A549 treated with Mapracorat at 1 μM for 4 hours (cell line): Measurements from ENCODE around the gene ITGA3. TPM values are rescaled to one million over a fixed set of nuclear protein-coding genes. Genes with fewer than 3 reads are reported as not detected.

Experiments
- total RNA-seq: library from RNA; stranded (reverse); fragments of 200-300 nt; extraction: Qiagen RNA extraction; gene quantifications from 5 replicates; pipeline ENCODE4 v1.2.3, GENCODE V29; 2022

Gene ITGA3
- 379 to 446 TPM (median 427 TPM) in 5 replicates for total RNA-seq

GRCh38 chr17:50055426-50056216 is at the start of gene ITGA3:
TSS of gene ITGA3 (plus strand) at chr17:50056110. CDS start at chr17:50056440, 330 bp downstream.

DNA sequence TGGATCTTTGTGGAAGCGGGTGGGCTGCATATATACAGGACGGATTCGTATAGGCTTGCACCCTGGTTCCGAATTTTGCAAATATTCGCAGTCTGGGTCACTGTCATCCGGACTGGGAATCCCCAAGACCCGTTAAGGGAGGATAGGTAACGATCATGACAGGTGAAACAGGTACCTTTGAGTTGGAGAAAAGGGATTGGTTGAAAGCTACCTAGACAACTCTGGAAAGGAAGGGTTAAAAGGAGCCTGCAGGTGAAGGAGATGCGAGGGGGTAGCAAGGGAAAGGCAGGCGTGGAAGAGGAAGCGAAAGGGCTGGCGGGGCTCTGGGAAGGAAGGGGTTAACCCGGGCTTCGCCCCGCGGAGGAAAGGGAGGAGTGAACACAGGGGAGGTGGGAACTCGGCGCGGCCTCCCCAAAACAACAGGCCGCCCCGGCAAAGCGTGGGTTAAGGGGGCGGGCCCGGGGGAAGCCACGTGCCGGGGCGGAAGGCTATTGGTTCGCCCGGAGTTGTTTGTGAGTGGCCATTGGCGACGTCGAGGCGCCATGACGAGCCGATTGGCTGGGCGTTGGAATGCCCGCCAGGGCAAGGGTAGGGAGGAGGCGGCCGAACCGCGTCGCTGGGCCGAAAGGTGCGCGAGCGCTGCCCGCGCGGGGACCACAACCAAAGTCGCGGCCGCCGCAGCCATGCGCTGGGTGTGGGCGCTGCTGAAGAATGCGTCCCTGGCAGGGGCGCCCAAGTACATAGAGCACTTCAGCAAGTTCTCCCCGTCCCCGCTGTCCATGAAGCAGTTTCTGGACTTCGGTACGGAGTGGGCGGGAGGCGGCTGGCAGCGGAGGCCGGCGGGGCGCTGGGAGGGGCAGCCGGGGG is 39.1 kb downstream of the ITGA3 start, which contains the start of gene PDK2:
PDK2 (plus strand) TSS at position 599 of the 867 bp plus-strand sequence; CDS start at position 684, 85 bp downstream.

DNA sequence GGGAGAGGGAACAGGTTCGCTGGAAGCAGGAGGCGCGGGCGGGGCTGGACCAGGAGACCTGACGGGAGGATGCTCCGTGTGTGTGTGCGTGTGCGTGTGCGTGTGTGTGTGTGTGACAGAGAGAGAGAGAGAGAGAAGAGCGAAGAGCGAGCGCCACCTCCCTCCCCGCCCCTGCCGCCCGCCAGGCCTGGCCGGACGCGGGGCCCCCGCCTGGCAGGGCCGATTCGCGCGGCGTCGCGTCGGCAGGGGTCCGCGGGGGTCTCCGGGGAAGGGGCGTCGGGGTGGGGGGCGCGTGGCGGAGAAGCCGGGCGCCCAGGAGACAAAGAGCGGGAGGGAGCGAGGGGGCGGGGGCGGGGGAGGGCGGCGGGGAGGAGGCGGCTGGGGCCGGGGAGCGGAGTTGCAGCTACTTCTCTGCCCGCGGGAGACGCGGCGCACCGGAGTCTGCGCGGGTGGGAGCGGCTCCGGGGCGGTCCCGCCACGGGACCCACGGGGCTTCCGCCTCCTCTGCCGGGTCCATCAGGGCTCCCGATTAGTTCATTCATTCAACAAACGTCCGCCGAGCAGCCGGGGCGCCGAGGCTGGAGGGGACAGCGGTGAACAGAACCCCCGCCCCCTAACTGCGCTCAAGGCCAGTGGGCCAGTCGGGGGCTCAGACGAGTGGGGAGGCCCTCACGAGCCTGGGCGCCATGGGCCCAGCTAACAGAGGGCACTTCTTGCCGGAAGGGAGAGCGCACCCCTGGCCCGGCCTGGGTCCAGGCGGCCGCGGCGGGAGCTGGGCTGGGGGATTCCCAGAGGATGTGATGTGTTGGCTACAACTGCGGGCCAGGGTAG is 74.0 kb downstream of the ITGA3 start, which contains the start of gene SAMD14:
SAMD14 (minus strand) TSS at position 433 of the 831 bp plus-strand sequence. CDS start 5,201 bp downstream, outside the sequence.

Other genes starting within 250 kb of the ITGA3 start
- gene TAC4, start 208.0 kb upstream of the ITGA3 start, total RNA-seq: not detected in 5 replicates
- gene DLX4, start 86.9 kb upstream of the ITGA3 start, total RNA-seq: 2.1 to 3.3 TPM (median 2.9 TPM) in 5 replicates
- 0.07 to 0.21 TPM (median 0.10 TPM) in 4 of 5 replicates, not detected in the other for gene DLX3, start 60.9 kb upstream of the ITGA3 start, total RNA-seq
- 15.7 to 20.0 TPM (median 17.0 TPM) in 5 replicates for gene PDK2, start 39.2 kb downstream of the ITGA3 start, total RNA-seq
- gene SAMD14, start 74.0 kb downstream of the ITGA3 start, total RNA-seq: 0.13 to 0.50 TPM (median 0.37 TPM) in 5 replicates
- 38.9 to 52.2 TPM (median 51.3 TPM) in 5 replicates for gene PPP1R9B, start 94.6 kb downstream of the ITGA3 start, total RNA-seq
- 0.60 to 2.7 TPM (median 1.6 TPM) in 5 replicates for gene SGCA, start 109.9 kb downstream of the ITGA3 start, total RNA-seq
- gene COL1A1, start 145.5 kb downstream of the ITGA3 start, total RNA-seq: 4.4 to 11.5 TPM (median 8.0 TPM) in 5 replicates
- gene TMEM92, start 218.4 kb downstream of the ITGA3 start, total RNA-seq: 16.2 to 21.1 TPM (median 18.5 TPM) in 5 replicates